Astrocyte of the hippocampus (primary cell): ENCODE measurements around the gene VPS36.
"Not testable (repeated sequence)": the region's sequence is repeated elsewhere in the genome, so short reads cannot be mapped to it uniquely, and the experiment has no call there.

Source experiments
- DNase-seq: peaks from one replicate; pipeline ENCODE4 v3.0.0; 2011; ENCODE audit warnings: low read depth, low spot score

The VPS36 gene

DNA sequence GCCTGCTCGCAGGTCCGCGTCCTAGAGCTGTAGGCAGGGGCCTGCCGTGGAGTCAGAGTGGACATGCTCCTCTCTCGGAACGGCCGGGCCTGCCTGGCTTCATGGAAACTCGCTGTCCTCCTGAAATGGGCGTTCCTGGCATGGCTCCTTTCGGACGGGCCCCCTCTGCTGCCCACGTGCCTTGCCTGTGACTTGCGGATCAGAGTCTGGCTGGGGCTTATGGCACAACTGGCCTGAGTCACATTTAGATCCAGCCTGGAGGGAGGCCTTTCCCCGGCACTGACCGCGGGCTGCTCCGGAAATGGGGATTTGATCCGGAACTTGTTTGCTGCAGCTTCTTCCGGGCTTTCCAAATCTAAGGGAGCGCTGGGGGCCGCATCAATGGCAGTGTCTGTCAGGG is 72.5 kb downstream of the VPS36 start:
- DNase-seq: no peak

- DNase-seq: no peak
Measured at GRCh38 chr13:52374873-52375411, 75.5 kb downstream of the VPS36 start.

DNA sequence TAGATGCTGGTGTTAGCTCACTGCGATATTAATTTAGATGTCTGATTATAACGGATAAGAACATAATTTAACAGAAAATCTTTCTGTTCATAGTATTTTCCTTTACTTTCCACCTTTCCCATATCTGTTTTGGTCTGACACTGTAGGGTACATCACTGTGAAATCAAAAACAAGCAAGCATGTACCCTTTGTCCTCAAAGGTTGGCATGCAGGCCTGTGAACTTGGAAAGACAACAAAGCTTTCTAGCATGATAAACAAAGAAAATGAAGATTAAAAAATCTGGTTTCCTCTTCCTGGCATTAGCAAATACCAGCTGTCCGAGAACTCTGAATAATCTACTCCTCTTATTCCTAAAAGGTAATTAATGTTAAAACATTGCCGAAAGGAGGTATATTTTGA is 76.0 kb downstream of the VPS36 start:
- DNase-seq: no peak

DNA sequence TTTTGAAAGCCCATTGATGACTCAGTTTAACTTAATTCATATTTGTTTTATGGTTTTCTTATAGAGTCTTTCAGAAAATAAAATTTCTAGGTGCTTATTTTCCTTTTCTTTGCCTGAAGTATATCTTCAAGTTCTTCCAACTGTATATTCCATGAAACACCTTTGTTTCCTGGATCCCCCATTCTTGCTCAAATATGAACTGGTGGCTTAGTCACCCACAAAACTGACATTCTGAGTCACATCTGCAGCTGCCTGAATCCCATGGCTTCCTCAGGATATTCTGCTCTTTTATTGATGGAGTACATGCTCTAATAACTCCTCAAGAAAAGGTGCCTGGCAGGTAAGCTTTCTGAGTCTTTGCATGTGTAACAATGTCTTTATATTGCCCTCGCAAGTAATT is 77.2 kb downstream of the VPS36 start:
- DNase-seq: not testable (repeated sequence)

- peak; percentile 64 for DNase-seq
Measured at GRCh38 chr13:52371736-52372247, 78.6 kb downstream of the VPS36 start.

DNA sequence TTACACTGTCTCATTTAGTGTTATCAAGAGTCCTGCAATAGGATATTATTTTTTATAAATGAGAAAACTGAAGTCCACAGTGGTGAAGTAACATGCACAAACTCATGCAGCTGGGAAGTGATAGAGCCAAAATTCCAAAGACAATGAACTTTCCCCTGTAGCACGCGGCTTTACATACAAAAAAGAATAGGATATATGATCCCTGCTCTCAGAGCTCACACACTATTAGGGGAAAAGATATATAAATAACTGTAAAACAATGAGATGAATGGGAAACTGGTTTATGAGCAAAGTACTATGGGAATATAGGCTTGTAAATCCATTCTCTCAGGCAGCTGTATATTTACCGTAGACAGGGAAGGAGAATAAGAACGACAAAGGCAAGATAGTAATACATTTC is 84.1 kb downstream of the VPS36 start:
- DNase-seq: no peak
